ENCODE data around the gene ZNF580. TPM values are rescaled to one million over a fixed set of nuclear protein-coding genes. Genes with fewer than 3 reads are reported as not detected.

ZNF580 gene
- total RNA-seq, 1 experiment from 2014 or later = 22.8 TPM

DNA sequence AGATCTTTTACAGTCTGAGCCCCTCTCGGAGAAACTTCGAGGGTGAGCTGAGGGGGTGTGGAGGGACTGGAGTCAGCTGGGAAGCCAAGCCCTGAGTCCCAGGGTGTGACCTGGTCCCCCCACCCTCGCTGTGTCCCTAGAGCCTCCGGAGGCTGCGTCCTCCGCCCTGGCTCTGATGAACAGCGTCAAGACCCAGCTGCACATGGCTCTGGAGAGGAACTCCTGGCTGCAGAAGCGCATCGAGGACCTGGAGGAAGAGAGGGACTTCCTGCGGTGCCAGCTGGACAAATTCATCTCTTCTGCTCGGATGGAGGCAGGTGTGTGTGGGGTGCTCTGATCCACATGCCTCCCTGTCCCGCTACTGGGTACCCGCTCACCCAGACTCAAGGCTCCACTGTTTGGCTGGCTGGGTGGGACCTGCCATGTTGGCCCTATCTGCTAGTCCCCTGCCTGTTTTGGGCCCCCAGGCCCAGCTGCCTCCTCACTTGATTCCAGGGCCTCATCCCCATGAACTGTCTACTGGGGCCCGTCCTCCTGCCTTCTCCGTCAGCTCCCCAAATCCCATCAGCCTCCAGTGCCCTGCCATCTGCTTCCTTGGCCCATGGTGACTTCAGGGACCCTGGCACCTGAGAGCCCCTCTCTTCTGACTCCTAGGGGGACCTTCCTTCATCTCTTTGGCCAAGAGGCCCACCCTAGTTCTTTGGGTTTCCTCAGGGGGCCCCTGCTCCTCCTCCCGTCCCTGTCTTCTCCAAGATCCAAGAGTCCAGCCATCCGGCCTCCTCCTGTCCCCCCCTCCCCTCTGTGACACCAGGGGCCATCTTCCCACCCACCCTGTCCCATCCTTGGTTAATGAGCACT, 8.7 kb downstream of the ZNF580 start:
- Histone ChIP-seq H3K79me1 (ENCODE audit: insufficient read depth, low read depth, low read length, poor library complexity, severe bottlenecking) (peaks cover 3% of the 10 kb centered on the region), H2BK12ac (ENCODE audit: insufficient read length, low read depth, low read length) (no peak overlapping the region), H2BK20ac (ENCODE audit: low read depth, low read length, poor library complexity, severe bottlenecking) (no peak overlapping the region), H3K18ac (ENCODE audit: insufficient read length, low read depth, low read length) (no peak overlapping the region), H2AK5ac (ENCODE audit: insufficient read length, low read length) (no peak overlapping the region), H3K4ac (ENCODE audit: low read depth, low read length) (no peak overlapping the region), H4K5ac (ENCODE audit: insufficient read length, low read depth, low read length) (no peak overlapping the region), H3T11ph (ENCODE audit: low read length) (no peak overlapping the region), H3K56ac (ENCODE audit: insufficient read length, low read depth, low read length) (no peak overlapping the region), H3K23me2 (ENCODE audit: insufficient read length, low read depth, low read length, poor library complexity, severe bottlenecking) (peaks cover 25% of the 10 kb centered on the region), H3K27ac (ENCODE audit: insufficient read length, low read depth, low read length) (no peak overlapping the region), H2AFZ (ENCODE audit: low read length) (no peak overlapping the region), H3K23ac (ENCODE audit: insufficient read length, low read depth, low read length) (no peak overlapping the region), H4K20me1 (ENCODE audit: control insufficient read depth, insufficient read depth, insufficient read length) (peaks cover 5% of the 10 kb centered on the region), H4K91ac (ENCODE audit: insufficient read length, low read depth, low read length) (no peak overlapping the region), H3K27me3 (ENCODE audit: insufficient read depth, low read length) (no peaks in the 10 kb centered on the region), H3K9me3 (ENCODE audit: control insufficient read depth, low read depth, low read length) (no peaks in the 10 kb centered on the region), H4K8ac (replicated peaks; ENCODE audit: insufficient read length, low read depth, low read length) (no peak overlapping the region), H3K9ac (ENCODE audit: extremely low read depth, insufficient read length, low read length) (no peak overlapping the region), H2BK15ac (ENCODE audit: low read depth, low read length) (no peak overlapping the region), H3K79me2 (ENCODE audit: insufficient read depth, low read length) (peaks cover 1% of the 10 kb centered on the region; the same call in 1 of the 2 replicates), H3K4me2 (ENCODE audit: insufficient read depth, insufficient read length, low read length) (no peak overlapping the region), H2BK120ac (ENCODE audit: low read depth, low read length, poor library complexity, severe bottlenecking) (no peak overlapping the region), H3K14ac (ENCODE audit: insufficient read depth, low read length) (no peak overlapping the region), H2BK5ac (ENCODE audit: insufficient read length, low read length) (no peak overlapping the region), H3K4me1 (ENCODE audit: insufficient read depth, low read length) (no peaks in the 10 kb centered on the region)
- no CpG with 5 or more reads among the region's 17 CpGs for WGBS (ENCODE audit: extremely low coverage, insufficient read length, low lambda C conversion rate)
- no peak for TF ChIP-seq CTCF (conservative IDR thresholded peaks at IDR 0.05)
- Mint-ChIP-seq H3K36me3 (ENCODE audit: insufficient read depth in 1 of 3, low read depth in 3 of 3) (peaks cover 16 to 50% (median 41%) of the 10 kb centered on the region in 3 experiments), H3K9me3 (peaks cover 0 to 3% of the 10 kb centered on the region in 2 experiments; a peak in 2 of 5 replicates), H3K4me3 (peak overlapping the region; percentile 72 to 83; a peak in 4 of 5 replicates), H3K27me3 (ENCODE audit: low read depth) (no peaks in the 10 kb centered on the region; the same call in 1 of the 2 replicates), H3K27ac (no peak overlapping the region; a peak in 1 of 7 replicates), H3K4me1 (peaks cover 14 to 21% of the 10 kb centered on the region in 2 experiments)
- DNase-seq = no peak
